GM18505 (cell line): ENCODE data around the gene CDK14.

ENCODE experiments used
- ATAC-seq: cut with Tn5 transposase; IDR thresholded peaks from one replicate; pipeline ENCODE4 v1.9.1; 2021; ENCODE audit not compliant: unreplicated experiment
- POLR2A ChIP-seq: IDR thresholded peaks from 4 replicates; pipeline ENCODE4 v1.6.1; 2011; ENCODE audit warnings: borderline replicate concordance; ENCODE audit not compliant: insufficient read depth, insufficient read length; ENCODE audit errors: extremely low read depth

CDK14 gene

DNA sequence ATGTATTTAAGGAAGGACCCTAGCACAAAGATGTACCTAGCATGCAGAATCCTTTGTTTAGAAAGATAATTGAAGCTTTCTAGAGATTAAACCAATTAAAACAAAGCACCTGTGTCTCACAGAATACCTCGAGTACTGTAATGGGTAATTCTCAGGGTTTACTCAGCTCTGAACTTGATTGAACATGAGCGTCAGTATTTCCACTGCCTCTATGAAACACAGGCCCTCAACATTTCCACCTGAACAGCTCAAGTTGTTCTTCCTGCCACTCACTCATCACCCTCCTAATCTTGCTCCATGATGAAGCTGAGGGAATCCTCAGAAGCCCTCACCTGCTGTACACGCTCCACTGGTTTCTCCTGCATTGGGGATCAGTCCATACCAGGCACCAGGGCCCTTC lies 634.4 kb downstream of the CDK14 start:
- no peak for ATAC-seq
- no peak for TF ChIP-seq POLR2A

DNA sequence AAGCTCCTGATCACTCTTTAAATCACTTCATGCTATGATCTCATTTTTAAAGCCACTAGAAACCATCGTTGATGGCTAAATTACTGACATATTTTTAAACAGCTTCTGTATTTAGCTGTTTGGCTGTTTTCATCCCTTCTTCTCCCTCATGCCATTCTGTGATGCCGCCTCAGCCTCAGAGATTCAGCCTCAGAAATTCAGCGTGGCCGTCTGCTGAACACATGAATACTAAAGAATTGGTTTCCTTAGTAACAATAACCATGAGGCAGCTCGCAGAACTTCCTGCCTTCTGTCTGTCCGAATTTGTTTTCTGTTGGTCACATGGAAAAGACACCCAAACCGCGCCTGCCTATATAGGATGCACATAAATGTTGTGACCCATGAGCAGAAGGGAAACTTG lies 637.1 kb downstream of the CDK14 start:
- ATAC-seq, result no peak
- no peak for TF ChIP-seq POLR2A

DNA sequence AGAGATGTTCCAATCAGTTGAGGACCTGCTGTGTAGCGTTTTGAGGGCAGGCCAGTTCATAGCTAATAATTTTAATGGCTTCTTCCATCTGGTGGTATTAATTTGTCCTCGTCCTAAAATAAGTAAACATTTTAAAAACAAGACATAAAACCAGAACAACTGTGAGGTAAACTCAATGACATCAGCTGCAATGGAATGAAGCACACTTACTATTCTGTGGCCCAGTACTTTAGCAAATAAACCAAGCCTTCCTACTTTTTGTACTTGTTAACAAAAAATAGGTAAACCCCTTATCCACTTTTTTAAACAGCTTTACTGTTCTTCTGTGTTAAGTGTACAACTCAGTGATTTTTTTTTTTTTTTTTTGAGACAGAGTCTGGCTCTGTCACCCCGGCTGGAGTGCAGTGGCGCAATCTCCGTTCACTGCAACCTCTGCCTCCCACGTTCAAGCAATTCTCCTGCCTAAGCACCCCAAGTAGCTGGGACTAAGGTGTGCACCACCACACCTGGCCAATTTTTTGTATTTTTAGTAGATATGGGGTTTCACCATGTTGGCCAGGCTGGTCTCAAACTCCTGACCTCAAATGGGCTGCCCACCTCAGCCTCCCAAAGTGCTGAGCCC lies 639.2 kb downstream of the CDK14 start:
- TF ChIP-seq POLR2A, result no peak
- ATAC-seq, result no peak

DNA sequence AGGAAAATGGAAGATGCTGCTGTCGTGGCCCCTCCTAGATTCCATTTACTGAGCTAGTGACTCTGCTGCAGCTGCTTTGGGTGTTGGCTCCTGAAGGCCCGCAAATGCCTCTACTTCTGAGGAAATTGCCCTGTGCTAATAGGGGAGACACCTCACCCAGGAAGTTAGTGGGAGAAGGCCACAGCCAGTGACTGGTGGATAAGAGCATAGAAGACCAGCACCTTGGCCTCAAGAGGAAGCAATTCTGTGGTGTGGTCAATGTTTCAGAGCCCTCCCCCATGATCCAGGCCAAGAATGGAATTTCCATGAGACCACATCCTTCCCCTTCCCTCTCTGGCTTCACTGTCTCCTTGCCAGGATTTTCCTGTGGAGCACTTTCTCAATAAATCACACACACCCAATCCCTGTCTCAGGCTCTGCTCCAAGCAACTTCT lies 643.1 kb downstream of the CDK14 start:
- no peak for ATAC-seq
- no peak for TF ChIP-seq POLR2A

DNA sequence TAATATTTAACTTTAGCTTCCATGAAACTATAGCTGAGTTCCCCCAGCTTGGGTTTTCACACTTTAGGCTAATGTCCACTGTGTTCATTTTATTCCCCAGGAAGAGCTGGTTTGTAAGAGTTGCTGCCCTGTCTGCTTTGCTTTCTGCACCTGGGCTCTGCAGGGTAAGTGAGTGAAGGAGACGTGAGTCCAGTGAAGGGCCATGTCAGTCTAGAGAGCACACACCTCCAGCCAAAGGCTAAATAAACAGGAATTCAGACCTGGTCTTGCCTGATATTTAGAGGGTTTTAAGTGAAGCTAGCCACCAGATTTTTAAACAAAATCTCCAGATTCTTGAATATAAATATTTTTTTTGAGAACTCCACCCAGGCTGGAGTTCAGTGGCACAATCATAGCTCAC lies 643.7 kb downstream of the CDK14 start:
- ATAC-seq, result no peak
- no peak for TF ChIP-seq POLR2A

DNA sequence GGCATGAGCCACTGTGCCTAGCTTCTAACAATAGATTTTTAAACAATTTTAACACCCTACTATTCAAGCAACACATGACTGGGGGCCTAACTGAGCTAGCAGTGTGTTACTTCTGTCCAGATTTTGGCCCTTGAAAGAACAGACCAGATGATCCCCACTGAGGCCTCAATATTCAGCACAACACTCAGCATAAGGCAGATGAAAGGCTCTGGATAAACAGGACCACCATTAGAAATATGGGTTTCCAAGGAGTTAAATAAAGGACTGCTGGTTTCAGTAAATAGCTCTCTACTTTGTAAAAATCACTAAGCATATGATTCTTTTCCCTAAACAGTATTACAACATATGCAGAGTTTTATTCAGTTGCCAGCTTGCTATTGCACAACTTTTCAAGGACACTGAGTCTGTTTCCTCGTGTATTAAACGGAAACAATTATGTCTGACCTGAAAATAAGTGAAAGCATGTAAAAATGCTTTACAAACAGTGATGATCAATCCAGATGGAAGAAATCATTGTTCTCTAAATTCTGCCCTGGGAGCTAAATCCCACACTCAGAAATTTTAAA lies 644.3 kb downstream of the CDK14 start:
- ATAC-seq, result no peak
- TF ChIP-seq POLR2A, result no peak

DNA sequence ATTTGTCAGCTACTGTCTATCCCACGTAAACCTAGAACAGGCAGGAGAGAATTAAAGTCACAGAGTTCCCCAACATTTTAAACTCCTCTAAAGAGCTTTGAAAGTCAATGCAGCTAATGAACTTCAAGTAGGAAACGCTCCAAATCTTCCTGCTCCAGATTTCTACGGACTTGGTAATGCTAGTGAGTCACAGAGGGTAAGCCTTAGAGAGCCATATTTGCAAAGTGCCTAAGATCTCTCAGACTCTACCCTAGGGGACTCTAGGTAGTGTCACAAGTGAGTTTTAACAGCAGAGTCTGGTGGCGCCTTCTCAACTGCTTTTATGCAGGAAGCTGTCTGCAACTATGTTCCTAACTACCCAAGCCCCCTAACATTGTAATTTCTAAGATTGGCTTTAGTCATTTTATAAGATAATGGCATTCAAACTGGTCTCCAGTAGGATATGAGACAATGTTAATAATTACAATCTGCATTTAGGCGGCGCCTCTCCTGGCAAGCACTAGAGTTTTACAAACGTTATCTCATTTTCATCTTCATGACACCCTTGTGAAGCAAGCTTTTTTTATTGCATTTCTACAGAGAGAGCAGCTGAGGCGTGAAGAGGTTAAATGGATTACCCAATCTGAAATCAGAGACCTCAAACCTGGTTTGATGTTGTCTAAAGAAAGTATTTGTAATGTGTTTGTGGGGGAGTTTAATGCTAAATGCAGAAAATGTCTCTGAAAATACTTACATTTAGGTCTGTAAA lies 646.1 kb downstream of the CDK14 start:
- ATAC-seq, result no peak
- TF ChIP-seq POLR2A, result no peak

DNA sequence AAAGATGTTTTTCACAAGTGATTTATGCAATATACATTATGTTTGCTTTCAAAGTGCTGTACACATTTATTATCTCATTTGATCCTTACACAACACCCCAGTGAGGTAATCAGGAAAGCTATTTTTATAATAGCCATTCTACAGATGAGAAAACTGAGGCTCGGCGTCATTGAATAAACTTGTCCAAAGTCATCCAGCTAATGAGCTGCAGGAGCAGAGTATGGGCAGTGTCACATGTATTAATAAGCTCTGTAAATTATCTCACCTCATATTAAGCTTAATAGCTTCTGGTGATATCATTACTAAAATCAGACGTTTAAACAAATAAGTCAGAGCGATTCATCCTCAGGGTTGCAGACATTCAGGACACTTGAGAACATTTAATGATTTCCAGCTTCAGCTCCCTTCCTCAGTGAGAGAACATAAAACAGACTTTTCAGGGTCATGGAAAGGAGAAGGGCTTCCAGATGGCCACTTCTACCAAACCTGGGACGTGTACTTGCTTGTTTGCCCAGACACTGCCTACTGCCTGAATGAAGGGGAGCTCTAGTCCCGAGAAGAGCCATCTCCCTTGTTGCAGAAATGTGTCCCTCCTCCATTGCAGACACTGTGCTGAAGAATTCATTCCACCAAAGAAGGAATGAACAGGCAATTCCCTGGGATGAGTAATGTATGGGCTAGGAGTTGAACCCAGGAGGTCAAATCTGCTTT lies 647.6 kb downstream of the CDK14 start:
- no peak for ATAC-seq

DNA sequence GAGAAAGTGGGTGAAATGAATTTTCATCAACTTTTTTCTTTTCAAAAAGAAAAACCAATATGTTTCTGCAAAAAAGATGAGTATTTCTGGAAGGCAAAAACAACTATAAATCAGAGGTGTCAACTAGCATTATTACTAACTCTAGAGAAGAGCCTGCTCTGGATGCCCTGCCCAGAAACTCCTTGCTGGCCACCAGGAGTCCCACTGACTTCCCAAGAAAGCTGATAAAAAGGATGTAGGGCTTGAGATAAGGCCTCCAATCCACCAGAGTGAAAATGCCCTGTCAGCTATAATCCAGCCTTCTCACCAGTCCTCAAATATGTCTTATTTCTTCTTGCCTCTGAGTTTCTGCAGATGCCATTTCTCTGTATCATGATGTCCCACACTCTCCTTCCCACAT lies 651.4 kb downstream of the CDK14 start:
- TF ChIP-seq POLR2A, result no peak
- no peak for ATAC-seq

More for the DNA sequence above, 647.6 kb downstream of the CDK14 start:
- TF ChIP-seq POLR2A, result no peak

DNA sequence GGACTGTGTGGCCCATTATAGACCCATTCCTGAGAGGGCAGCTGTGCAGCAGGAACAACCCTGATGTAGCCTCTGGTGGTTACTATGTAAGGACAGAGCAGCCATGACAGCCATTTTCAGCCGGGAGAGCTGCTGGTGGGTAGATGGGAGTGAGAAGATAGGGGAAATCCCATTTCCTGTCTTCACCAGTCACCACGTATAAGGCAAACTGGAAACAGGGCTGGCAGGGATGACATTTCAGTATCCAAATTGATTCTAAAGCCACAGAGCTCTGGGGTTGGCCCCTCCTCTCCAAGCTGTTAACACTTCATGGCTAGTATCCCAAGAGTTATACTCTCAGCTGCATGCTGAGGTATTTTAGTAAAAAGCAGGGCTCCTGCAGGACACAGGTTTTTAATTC lies 652.9 kb downstream of the CDK14 start:
- no peak for TF ChIP-seq POLR2A

DNA sequence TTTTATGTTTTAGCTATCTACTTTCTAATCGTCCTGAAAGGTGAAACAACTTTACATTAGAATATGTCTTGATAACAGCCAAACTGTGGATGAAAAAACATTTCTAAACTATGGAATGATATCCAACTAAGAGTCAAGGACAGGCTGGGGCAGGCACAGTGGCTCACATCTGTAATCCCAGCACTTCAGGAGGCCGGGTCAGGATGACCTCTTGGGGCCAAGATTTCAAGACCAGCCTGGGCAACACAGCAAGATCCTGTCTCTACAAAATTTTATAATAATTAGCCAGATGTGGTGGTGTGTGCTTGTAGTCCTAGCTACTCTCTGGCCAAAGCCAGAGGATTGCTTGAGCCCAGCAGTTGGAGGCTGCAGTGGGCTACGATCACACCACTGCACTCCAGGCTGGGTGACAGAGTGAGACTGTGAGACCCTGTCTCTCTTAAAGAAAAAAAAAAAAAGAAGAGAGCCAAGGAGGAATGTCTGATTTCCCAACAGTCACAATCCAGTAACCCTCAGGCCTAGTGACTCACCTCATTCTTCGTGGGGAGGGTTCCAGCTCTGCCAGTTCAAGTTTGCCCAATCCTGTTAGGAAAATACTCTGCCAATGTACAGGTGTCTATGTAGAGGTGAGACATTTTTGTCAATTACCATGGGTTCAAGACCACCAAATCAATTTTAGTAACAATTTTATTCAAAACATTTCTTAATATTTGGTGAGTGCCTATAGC lies 653.5 kb downstream of the CDK14 start:
- TF ChIP-seq POLR2A, result no peak
- no peak for ATAC-seq

More for the DNA sequence above, 652.9 kb downstream of the CDK14 start:
- ATAC-seq, result no peak

DNA sequence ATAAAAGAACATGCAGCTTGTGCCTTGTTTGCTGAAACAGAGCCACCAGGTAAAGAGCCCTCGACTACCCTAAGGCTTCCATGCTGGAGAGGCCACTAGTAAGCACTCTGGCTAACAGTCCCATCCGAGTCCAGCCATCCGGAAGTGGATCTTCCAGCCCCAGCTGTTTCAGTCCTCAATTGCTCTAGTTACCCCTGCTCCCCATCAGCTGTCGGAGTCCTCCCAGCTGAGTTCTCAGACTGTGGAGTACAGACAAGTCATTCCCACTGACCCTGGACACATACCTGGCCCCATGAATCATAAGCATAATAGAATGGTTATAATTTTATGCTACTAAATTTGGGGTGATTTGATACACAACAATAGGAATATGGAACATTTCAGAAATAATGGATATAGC lies 654.6 kb downstream of the CDK14 start:
- no peak for ATAC-seq
- no peak for TF ChIP-seq POLR2A

DNA sequence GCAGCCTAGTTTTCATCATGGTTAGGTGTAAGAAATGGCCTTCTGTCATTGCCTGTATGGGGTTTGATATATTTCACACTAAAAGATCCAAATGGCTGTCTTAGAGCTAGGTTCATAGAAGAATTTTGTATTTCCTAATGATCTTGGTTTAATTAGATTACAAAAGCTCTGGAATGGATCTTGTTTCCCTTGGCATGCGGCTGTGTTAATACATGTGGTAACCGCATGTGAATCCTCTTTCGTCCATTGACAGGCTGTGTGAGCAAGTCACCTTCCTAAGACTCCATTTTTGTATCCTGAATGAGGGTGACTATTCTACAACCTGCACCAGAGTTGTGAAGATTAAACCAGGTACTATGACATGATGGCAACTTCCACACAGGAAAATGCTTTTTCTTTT lies 655.8 kb downstream of the CDK14 start:
- no peak for ATAC-seq
- TF ChIP-seq POLR2A, result no peak
